Measurements from ENCODE around the gene MTURN.

The MTURN gene

DNA sequence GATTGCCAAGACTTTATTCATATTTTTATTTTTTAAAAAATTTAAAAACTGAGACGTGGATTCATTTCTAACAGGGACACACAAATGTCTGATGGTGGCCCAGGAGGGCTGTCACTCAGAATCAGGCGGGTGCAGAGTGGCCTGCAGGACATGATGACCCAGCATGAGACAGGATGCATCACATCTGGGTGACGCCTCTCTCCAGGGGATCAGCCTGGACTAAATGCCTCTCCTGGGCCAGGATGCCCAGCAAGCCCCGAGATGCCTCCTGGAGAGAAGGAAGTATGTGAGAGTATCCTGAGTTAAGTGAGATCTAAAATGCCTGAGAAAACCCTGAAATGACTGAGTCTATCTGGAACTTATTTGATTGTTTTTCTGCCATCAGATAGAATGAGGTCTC lies 16.9 kb upstream of the MTURN start:
- Histone ChIP-seq H3K36me3 (ENCODE audit: low read length) (0 out of 2 replicates have a peak, but pooled peaks cover 6% of the 10 kb centered on the region), H3K27ac (ENCODE audit: low read depth, low read length) (no peak overlapping the region), H3K9me2 (replicated peaks; ENCODE audit: insufficient read depth, low read length) (no peaks in the 10 kb centered on the region), H3K4me2 (ENCODE audit: low read depth, low read length, poor library complexity, severe bottlenecking) (no peak overlapping the region), H3K79me2 (ENCODE audit: insufficient read depth, low read length) (no peaks in the 10 kb centered on the region), H3K27me3 (ENCODE audit: low read length) (no peaks in the 10 kb centered on the region), H3K9me3 (ENCODE audit: insufficient read depth, low read length) (peaks cover 14% of the 10 kb centered on the region; the same call in 1 of the 2 replicates), H3K4me3 (ENCODE audit: insufficient read depth, low read length, poor library complexity, severe bottlenecking) (no peak overlapping the region), H4K20me1 (ENCODE audit: low read depth, low read length) (no peaks in the 10 kb centered on the region), H3F3A (ENCODE audit: insufficient read depth) (peaks cover 19% of the 10 kb centered on the region), H2AFZ (ENCODE audit: low read depth, low read length, severe bottlenecking) (no peak overlapping the region), H3K9ac (ENCODE audit: low read length) (no peak overlapping the region)
- TF ChIP-seq EZH2phosphoT487 (conservative IDR thresholded peaks at IDR 0.05; ENCODE audit: low read length) = no peak
- TF ChIP-seq CTCF (IDR thresholded peaks at IDR 0.05; ENCODE audit: insufficient read depth, low read length, poor library complexity, severe bottlenecking) = no peak

DNA sequence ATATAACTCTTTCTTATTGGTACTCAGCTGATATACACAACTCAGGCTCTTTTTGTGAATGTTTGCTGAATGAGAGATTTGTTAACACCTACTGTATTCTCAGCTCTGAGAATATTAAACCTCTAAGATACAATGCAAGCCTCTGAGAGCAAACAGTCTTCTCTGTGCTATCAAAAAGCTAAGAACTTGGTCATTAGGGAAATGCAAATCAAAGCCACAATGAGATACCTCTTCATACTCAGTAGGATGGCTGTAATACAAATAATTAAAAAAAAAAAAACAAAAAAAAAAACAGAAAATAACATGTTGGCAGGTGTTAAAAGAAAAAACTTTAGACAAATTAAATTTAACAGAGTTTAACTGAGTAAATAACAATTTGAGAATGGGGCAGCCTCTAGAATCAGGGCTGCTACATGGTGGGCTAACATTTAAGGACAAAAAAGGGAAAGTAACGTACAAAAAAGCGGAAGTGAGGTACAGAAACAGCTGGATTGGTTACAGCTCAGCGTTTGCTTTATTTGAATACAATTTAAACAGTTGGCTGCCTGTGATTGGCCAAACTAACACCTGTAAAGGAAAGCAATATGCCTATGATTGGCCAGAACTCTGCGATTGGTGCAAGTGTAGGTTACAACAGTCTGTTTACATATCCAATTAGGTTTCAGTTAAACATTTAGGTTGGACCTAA lies 14.8 kb upstream of the MTURN start:
- no peak overlapping the region for H3K9ac ChIP-seq (ENCODE audit: low read length)
- H3K36me3 ChIP-seq (ENCODE audit: low read length) = no peaks in the 10 kb centered on the region
- H3K27me3 ChIP-seq (ENCODE audit: low read length) = no peaks in the 10 kb centered on the region
- H3K9me2 ChIP-seq (replicated peaks; ENCODE audit: insufficient read depth, low read length) = no peaks in the 10 kb centered on the region
- no peaks in the 10 kb centered on the region for H4K20me1 ChIP-seq (ENCODE audit: low read depth, low read length)
- no peak overlapping the region for H3K4me2 ChIP-seq (ENCODE audit: low read depth, low read length, poor library complexity, severe bottlenecking)
- no peak overlapping the region for H2AFZ ChIP-seq (ENCODE audit: low read depth, low read length, severe bottlenecking)
- no peaks in the 10 kb centered on the region for H3K79me2 ChIP-seq (ENCODE audit: insufficient read depth, low read length)
- no peak overlapping the region for H3K4me3 ChIP-seq (ENCODE audit: insufficient read depth, low read length, poor library complexity, severe bottlenecking)
- H3F3A ChIP-seq (ENCODE audit: insufficient read depth) = peaks cover 13% of the 10 kb centered on the region
- no peak for TF ChIP-seq EZH2phosphoT487 (conservative IDR thresholded peaks at IDR 0.05; ENCODE audit: low read length)
- no peak for TF ChIP-seq CTCF (IDR thresholded peaks at IDR 0.05; ENCODE audit: insufficient read depth, low read length, poor library complexity, severe bottlenecking)
- H3K27ac ChIP-seq (ENCODE audit: low read depth, low read length) = no peak overlapping the region
- H3K9me3 ChIP-seq (ENCODE audit: insufficient read depth, low read length) = peaks cover 6% of the 10 kb centered on the region; the same call in 1 of the 2 replicates

DNA sequence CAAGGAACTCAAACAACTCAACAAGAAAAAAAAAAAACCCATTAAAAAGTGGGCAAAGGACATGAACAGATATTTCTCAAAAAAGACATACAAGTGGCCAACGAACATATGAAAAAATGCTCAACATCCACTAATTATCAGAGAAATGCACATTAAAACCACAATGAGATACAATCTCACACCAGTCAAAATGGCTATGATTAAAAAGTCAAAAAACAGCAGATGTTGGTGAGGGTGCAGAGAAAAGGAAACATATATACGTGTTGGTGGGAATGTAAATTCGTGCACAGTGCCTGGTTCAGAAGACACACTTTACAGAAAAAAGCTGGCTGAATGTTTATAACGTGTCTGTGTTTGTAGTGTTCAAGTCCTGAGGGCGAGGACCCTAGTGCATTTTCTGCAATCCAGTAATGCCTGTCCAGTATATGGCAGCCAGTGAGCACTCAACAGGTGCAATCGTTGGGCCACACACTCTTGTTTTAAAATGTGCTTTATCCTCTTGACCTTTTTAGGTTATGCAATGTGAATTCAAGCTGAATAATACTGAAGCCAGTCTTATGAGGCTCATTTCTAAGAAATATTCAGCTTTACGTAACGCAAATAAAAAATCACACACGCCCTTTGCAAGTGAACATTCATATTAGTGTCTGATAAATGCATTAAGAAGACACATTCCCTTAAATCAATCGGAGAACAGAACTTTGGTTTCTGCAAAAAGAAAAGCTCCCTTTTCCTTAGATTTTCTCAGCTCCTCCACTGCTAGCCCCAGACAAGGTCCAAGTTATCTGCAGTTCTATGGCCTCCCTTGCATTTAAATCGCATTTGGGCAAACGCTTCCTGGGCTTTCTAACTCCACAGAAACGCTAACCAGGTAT lies 813 bp upstream of the MTURN start:
- H4K20me1 ChIP-seq (ENCODE audit: low read depth, low read length) = no peaks in the 10 kb centered on the region
- no peaks in the 10 kb centered on the region for H3K9me2 ChIP-seq (replicated peaks; ENCODE audit: insufficient read depth, low read length)
- no peaks in the 10 kb centered on the region for H3K9me3 ChIP-seq (ENCODE audit: insufficient read depth, low read length)
- 0 out of 2 replicates have a peak, but pooled peaks cover 6% of the 10 kb centered on the region for H3F3A ChIP-seq (ENCODE audit: insufficient read depth)
- no peak overlapping the region for H3K27ac ChIP-seq (ENCODE audit: low read depth, low read length)
- peak overlapping the region; percentile 37; the same call in 1 of the 2 replicates for H3K9ac ChIP-seq (ENCODE audit: low read length)
- peak overlapping the region; percentile 87 for H3K4me2 ChIP-seq (ENCODE audit: low read depth, low read length, poor library complexity, severe bottlenecking)
- peak overlapping the region; percentile 89 for H3K4me3 ChIP-seq (ENCODE audit: insufficient read depth, low read length, poor library complexity, severe bottlenecking)
- H3K27me3 ChIP-seq (ENCODE audit: low read length) = no peaks in the 10 kb centered on the region
- H3K79me2 ChIP-seq (ENCODE audit: insufficient read depth, low read length) = no peaks in the 10 kb centered on the region
- no peak for TF ChIP-seq CTCF (IDR thresholded peaks at IDR 0.05; ENCODE audit: insufficient read depth, low read length, poor library complexity, severe bottlenecking)
- TF ChIP-seq EZH2phosphoT487 (conservative IDR thresholded peaks at IDR 0.05; ENCODE audit: low read length) = no peak
- no peaks in the 10 kb centered on the region for H3K36me3 ChIP-seq (ENCODE audit: low read length)
- peak overlapping the region; percentile 87 for H2AFZ ChIP-seq (ENCODE audit: low read depth, low read length, severe bottlenecking)
